LNCAP (cell line): ENCODE measurements around the gene UGT2A1.

ENCODE experiments used
- TF ChIP-seq, protein P1 (sequence below): fragments of 450-650 bp; IDR thresholded peaks from 2 replicates; pipeline ENCODE4 v1.5.1; 2017; ENCODE audit warnings: mild to moderate bottlenecking

The UGT2A1 gene

DNA sequence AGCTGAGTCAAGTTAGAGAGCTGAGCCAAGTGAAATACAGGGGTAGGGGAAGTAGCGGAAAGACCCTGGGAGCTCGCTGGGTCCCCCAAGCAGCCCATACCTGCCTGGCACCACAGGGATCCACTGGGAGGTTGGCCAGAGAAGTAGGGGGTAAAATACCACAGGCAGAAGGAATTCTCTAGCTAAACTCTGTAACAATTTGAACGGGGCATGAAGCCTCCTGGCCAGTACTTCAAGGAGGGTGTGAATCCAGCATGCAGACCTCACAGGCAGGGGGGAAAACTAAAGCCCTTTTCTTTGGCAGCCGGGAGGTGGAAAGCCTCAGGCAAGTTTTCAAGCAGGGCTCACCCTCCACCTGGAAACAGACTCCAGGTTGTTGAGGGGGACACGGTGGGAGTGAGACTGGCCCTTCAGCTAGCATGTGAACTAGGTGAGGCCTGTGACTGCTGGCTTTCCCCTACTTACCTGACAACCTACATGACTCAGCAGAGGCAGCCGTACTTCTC is 3.7 kb upstream of the UGT2A1 start:
- TF ChIP-seq, protein P1, sequence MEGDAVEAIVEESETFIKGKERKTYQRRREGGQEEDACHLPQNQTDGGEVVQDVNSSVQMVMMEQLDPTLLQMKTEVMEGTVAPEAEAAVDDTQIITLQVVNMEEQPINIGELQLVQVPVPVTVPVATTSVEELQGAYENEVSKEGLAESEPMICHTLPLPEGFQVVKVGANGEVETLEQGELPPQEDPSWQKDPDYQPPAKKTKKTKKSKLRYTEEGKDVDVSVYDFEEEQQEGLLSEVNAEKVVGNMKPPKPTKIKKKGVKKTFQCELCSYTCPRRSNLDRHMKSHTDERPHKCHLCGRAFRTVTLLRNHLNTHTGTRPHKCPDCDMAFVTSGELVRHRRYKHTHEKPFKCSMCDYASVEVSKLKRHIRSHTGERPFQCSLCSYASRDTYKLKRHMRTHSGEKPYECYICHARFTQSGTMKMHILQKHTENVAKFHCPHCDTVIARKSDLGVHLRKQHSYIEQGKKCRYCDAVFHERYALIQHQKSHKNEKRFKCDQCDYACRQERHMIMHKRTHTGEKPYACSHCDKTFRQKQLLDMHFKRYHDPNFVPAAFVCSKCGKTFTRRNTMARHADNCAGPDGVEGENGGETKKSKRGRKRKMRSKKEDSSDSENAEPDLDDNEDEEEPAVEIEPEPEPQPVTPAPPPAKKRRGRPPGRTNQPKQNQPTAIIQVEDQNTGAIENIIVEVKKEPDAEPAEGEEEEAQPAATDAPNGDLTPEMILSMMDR = no peak

DNA sequence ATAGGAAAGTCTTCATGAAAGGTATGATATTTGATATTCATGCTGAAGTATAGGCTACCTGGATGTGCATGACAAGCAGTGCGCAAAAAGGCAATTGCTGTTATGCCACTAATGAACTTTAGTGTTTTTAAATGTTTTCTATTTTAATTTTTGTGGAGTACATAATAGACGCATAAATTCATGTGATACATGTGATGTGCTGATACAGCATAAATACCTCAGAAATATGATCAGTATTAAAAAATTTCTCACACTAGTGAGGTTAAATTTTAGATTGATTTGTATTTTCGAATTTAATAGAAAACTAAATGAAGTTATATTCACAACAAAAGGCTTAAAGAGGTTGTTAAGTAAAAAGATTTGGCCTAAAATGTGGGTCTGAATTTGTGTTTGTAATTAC is 2.2 kb downstream of the UGT2A1 start:
- TF ChIP-seq, protein P1 = no peak

DNA sequence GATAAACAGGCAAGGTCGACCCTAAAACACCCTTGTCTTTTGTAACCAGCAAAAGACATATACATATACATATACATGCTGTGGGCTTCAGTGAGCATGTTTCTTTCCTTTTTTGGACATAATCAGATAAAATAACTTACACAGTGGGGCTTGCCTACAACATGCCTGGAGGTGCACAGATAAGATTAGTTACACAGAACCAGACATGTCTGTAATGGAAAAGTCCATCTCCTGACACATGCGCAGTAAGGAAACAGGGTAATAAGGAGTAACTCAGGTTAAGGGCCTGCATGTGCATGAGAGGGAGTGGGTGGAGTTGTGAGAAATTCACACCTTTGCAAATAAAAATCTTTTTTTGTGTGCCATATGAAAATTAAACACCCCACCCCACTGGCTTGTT is 3.4 kb downstream of the UGT2A1 start:
- TF ChIP-seq, protein P1 = no peak

DNA sequence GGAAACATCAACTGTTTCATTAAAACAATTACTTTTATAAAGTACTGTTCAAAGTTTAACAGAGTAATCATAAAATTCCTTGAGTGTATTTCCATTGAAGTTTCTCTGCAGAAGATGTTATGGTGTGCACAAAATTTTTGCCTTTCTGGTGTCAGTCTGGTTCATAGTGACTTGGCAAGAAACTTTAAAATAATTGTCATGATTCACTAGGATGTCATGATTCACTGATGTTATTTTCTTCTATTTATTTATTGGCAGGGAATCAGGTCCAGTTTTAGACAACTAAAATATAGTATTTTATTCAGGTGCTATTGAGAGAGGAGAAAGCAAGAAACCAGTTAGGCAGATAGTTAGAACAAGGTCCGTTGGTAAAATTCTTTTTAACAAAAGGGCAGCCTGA is 3.8 kb downstream of the UGT2A1 start:
- TF ChIP-seq, protein P1 = no peak

DNA sequence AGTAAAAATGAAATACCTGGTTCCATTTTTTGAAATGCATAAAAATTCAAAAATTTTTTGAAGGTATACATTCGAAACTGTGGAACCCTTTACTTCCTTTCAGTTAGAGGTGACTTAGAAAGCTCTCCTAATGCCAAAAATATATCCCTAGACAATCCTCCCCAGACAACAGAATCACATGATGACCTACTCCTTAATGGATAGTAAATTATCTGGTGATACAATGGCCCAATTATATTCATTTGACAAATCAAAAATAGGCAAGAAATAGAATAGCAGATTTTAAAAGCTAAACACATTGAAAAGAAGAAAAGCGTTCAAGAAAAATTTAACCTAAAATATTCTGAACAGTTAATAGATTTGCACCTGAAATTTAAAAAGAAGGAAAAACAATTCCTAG is 10.1 kb downstream of the UGT2A1 start:
- TF ChIP-seq, protein P1 = no peak

DNA sequence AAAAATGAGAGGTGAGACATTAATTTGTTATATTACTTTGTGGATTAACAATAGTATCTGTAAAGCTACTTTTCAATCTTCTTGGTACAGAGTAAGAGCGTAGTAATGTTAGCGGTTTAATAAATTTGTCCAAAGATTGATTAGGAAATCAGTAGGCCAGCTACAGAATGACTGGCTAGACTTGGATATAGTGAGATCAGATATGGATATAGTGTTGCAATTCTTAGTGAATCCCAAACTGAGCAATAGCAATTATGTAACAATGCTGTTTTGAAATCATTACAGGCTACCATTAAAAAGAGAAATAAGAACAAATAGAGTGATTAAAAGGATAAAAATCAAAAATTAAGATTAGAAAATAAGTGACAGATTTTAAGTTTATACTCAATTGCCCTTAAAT is 12.8 kb downstream of the UGT2A1 start:
- TF ChIP-seq, protein P1 = no peak

DNA sequence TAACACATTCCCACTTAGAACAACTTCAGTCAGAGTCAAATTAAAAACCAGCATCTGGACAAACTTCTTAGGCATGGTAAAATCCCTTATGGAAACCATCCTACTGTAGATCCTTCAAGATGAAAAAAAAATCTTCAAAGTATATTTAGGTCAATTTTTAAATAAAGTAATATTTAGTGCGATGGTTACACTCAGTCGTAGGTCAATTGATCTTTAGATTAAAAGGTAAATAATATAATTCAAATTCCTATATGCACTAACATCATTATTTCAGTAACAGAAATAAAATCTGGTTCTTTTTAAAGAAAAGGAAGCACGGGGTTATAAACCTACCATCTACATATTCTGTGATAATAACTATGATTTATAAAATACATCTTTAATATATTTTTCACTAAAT is 13.5 kb downstream of the UGT2A1 start, which contains the start of gene UGT2A2:
Gene UGT2A2 (minus strand): TSS at position 101 of the 400 bp plus-strand sequence. CDS start 2 bp downstream, at position 99.
- TF ChIP-seq, protein P1 = no peak

DNA sequence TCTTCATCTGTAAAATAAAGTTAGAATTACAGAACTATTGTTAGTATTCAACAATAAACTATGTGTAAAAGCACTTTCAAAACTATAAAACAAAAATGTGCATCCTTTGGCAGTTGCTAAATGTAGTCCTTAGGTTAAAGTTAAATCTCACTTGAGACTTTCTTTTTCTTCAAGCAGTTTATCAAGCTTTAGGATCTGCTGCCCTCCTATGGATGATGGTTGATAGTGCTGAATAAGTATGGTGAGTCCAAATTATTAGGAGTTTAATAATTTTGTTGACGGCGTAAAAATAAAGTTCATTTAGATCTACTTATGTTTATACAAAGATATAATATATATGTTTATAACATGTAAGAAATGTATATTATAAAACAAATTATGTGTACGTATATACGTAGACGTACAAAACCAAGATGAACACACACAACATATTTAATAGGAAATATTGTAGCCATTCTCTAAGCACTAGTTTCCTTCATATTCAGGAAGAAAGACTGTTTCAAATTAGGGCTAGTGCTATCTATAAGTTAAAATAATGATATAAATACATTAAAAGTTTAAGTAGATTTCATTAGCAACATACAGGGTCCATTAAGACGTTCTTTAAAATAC is 35.9 kb downstream of the UGT2A1 start:
- TF ChIP-seq, protein P1 = peak; percentile 81
